Measurements from ENCODE around the gene AHCYL2.
"Not testable (repeated sequence)": the region's sequence is repeated elsewhere in the genome, so short reads cannot be mapped to it uniquely, and the experiment has no call there.

The AHCYL2 gene

GRCh38 chr7:129245533-129245932, 20.7 kb downstream of the AHCYL2 start:
- no peak for DNase-seq

GRCh38 chr7:129247087-129247486, 22.3 kb downstream of the AHCYL2 start:
- no peak for DNase-seq

GRCh38 chr7:129252128-129252527, 27.3 kb downstream of the AHCYL2 start:
- DNase-seq = no peak

GRCh38 chr7:129252603-129253002, 27.8 kb downstream of the AHCYL2 start:
- DNase-seq = not testable (repeated sequence)

- no peak for DNase-seq
These were observed 31.0 kb downstream of the AHCYL2 start for GRCh38 chr7:129255800-129256199.

- no peak for DNase-seq
These were observed 31.4 kb downstream of the AHCYL2 start for GRCh38 chr7:129256221-129256620.

- no peak for DNase-seq
These were observed 32.3 kb downstream of the AHCYL2 start for GRCh38 chr7:129257168-129257567.

- DNase-seq = no peak
These were observed 34.0 kb downstream of the AHCYL2 start for GRCh38 chr7:129258649-129259389.

- no peak for DNase-seq
These were observed 37.5 kb downstream of the AHCYL2 start for GRCh38 chr7:129262324-129262723.

GRCh38 chr7:129263168-129263567, 38.3 kb downstream of the AHCYL2 start:
- no peak for DNase-seq

- no peak for DNase-seq
These were observed 39.7 kb downstream of the AHCYL2 start for GRCh38 chr7:129264534-129264933.

GRCh38 chr7:129265328-129265727, 40.5 kb downstream of the AHCYL2 start:
- DNase-seq = no peak

- no peak for DNase-seq
These were observed 41.4 kb downstream of the AHCYL2 start for GRCh38 chr7:129266181-129266580.

- DNase-seq = no peak
These were observed 45.2 kb downstream of the AHCYL2 start for GRCh38 chr7:129270077-129270476.

- peak; percentile 58 for DNase-seq
These were observed 46.9 kb downstream of the AHCYL2 start for GRCh38 chr7:129271500-129272355.

- no peak for DNase-seq
These were observed 49.1 kb downstream of the AHCYL2 start for GRCh38 chr7:129273936-129274335.

- no peak for DNase-seq
These were observed 52.8 kb downstream of the AHCYL2 start for GRCh38 chr7:129277629-129278028.

GRCh38 chr7:129278688-129279087, 53.9 kb downstream of the AHCYL2 start:
- no peak for DNase-seq

- no peak for DNase-seq
These were observed 54.9 kb downstream of the AHCYL2 start for GRCh38 chr7:129279757-129280156.

GRCh38 chr7:129281163-129281562, 56.3 kb downstream of the AHCYL2 start:
- no peak for DNase-seq

- DNase-seq = no peak
These were observed 58.0 kb downstream of the AHCYL2 start for GRCh38 chr7:129282865-129283264.

GRCh38 chr7:129283936-129284335, 59.1 kb downstream of the AHCYL2 start:
- DNase-seq = no peak

GRCh38 chr7:129285111-129285510, 60.3 kb downstream of the AHCYL2 start:
- DNase-seq = no peak

GRCh38 chr7:129292861-129293260, 68.0 kb downstream of the AHCYL2 start:
- DNase-seq = no peak

All from activated naive CD4-positive, alpha-beta T cell treated with Interleukin-2 at 50 U/mL for 16 hours (primary cell).